ENCODE measurements around the gene TGFA. TPM values are rescaled to one million over a fixed set of nuclear protein-coding genes. Genes with fewer than 3 reads are reported as not detected.

The TGFA gene
- polyA plus RNA-seq, 4 donors = 0.55 to 19.4 (median 17.7) TPM

DNA sequence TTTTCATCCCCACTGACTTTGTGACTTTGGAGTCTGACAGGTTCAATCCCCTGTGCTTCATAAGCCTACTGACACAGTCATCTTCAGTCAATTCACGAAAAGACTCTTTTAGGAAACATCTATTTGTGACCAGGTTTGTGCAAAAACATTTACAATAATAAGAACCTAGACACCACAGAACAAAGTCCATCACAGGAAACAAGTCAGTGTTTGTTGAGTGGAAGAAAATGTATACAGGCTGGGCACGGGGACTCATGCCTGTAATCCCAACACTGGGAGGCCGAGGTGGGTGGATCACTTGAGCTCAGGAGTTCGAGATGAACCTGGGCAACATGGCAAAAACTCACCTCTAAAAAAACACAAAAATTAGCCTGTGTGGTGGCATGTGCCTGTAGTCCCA is 49.7 kb downstream of the TGFA start:
- DNase-seq (ENCODE audit: low read depth in 4 of 4, low spot score in 3 of 4) = no peak

DNA sequence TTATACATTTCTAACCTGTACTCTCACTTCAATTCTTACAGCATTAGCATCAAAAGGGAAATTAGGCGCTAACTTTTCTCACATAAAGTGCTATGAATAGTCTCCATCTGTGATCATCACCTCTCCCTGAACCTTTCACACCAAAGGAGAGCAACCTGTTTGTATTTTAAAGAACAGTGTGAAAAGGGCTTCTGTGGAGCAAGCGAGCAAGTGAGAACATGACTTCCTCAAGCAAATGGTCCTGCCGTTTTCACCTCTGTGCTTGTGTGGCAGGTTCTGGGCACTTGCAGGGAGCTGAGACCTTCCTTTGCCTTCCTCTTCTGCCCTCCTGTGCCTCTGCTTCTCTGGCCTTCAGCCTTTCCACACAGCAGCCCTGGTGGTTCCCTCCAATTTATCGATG is 51.9 kb downstream of the TGFA start:
- no peak for DNase-seq (ENCODE audit: low read depth in 4 of 4, low spot score in 3 of 4)

GRCh38 chr2:70501215-70501614 is 52.4 kb downstream of the TGFA start:
- DNase-seq (ENCODE audit: low read depth in 4 of 4, low spot score in 3 of 4) = no peak

- DNase-seq (ENCODE audit: low read depth in 4 of 4, low spot score in 3 of 4) = no peak
These were observed 54.4 kb downstream of the TGFA start for GRCh38 chr2:70499253-70499652.

DNA sequence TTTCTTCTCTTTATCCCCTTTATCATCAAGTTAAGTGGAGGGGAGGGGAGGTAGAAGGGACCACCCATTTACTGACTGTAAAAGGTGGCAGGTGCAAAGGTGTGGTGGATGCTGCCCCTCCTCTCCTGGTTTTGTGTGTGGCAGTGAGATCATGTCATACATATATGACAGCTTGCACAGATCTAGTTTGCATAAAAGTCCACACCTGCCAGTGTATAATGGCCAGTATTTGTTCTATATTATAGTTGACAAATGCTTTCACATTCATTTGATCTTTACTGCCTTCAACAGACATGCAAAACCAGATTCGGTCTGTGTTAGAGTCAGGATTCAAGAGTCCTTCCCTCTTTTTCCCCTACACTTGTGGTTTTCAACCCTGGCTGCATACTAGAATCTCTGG is 55.1 kb downstream of the TGFA start:
- no peak for DNase-seq (ENCODE audit: low read depth in 4 of 4, low spot score in 3 of 4)

DNA sequence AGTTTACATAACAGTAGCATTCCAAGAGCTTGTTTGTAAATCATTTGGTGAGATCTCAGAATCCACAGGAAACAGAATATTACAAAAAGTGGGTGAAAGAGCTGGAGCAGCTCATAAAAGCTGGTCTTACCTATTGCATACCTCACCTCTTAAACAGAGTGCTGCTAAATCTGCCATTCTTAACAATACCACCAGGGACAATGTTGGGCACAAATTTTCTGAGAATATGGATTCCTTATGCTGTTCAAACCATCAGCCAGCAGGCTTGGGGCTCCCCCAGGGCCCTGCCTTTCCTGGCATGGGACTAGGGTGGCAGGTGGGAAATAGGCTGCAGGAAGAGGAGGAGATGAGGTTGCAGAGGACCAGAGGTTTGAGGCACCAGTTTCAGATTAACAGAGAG is 55.6 kb downstream of the TGFA start:
- no peak for DNase-seq (ENCODE audit: low read depth in 4 of 4, low spot score in 3 of 4)

GRCh38 chr2:70496819-70497218 is 56.8 kb downstream of the TGFA start:
- no peak for DNase-seq (ENCODE audit: low read depth in 4 of 4, low spot score in 3 of 4)

- DNase-seq (ENCODE audit: low read depth in 4 of 4, low spot score in 3 of 4) = no peak
These were observed 59.2 kb downstream of the TGFA start for GRCh38 chr2:70494293-70494886.

DNA sequence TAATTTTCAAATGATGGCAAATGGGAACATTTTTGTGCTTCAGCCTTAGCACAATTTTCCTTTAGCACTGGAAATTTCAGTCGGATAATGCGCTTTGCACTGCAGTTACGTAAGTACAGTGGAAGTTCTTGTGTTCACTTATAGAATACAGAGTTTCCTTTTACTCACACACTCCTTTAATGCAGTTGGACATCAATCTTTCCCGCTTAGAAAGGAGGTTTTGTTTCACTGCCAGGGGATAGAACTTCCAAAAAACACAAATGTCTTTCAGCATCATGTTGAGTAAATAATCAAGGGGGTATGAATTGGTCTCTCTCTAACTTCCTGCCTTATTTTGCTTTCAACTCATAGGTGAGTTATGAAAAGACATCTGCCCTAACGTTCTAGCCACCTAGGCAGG is 63.2 kb downstream of the TGFA start:
- DNase-seq (ENCODE audit: low read depth in 4 of 4, low spot score in 3 of 4) = no peak

DNA sequence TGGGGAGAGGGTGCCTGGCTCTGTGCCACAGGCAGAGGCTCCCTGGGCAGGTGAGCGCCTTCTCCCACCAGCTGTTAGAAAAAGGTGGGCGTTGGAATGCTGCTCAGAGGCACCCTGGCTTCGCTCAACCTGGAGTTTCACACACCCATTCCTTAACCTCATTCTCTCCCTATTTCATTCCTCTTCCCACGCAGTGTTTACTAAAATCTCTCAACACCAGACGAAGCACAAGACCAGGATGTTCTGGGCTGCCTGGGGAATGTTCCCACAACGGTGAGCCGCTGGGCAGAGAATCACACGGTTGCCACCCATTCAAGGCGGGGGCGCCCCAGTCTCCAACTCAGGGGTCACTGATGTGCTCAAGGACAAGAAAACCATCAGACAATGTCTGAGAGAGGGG is 64.5 kb downstream of the TGFA start:
- no peak for DNase-seq (ENCODE audit: low read depth in 4 of 4, low spot score in 3 of 4)

DNA sequence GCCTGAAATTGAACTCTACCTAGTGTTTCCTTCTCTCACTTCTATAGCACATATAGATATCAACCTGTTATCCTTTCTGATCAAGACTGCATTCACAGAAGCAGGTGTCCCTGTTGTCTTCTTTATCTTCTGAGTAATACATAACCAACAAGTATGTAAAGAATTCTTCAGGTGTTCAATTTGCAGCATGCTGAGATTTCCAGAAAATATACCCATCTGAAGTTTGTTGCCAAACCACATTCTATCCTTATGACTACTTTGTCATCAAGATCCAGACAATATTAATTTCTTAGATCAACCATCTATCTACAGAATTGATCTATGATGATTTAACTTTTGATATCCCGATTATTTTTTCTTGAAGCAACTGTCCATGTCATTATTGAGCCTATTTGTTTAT is 69.5 kb downstream of the TGFA start:
- DNase-seq (ENCODE audit: low read depth in 4 of 4, low spot score in 3 of 4) = no peak

- DNase-seq (ENCODE audit: low read depth in 4 of 4, low spot score in 3 of 4) = no peak
These were observed 71.2 kb downstream of the TGFA start for GRCh38 chr2:70482401-70482800.

- DNase-seq (ENCODE audit: low read depth in 4 of 4, low spot score in 3 of 4) = no peak
These were observed 73.2 kb downstream of the TGFA start for GRCh38 chr2:70480468-70480867.

DNA sequence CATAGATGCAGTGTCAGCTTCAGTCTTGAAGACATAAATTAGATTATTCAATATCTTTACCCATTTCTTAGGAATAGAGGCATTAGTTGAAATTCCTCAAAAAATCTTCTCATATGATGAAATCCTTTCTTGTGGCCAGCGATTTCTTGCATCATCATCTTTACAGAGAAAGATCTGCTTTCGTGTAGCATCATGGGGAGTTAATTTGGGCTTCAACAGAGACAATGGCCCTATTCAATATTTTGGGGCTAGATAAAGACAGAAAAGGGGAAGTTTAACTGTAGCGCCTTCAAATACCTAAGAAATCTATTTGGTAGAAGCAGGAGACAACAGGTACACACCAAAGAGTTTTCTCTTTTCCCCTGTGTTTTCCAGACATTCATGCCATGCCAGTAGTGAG is 73.8 kb downstream of the TGFA start:
- no peak for DNase-seq (ENCODE audit: low read depth in 4 of 4, low spot score in 3 of 4)

DNA sequence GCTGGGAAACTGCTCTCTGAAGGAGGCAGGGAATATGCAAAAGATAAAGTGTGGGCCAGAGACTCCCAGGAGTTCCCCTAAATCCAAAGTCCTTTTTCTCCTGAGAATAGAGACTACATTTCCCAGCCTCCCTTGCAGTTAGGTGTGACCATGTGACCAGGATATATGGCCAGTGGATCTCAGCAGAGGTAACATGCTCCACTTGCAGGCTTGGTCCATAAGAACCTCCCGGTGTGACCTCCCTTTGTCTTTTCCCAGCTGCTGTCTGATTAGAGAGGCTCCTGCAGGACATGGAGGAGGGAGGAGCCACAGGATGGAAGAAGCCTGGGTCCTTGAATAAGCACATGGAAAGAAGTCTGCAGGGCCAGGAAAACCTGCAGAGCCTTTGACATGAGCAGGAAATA is 76.2 kb downstream of the TGFA start:
- peak in 1 of 4 donors; percentile 10 for DNase-seq (ENCODE audit: low read depth in 4 of 4, low spot score in 3 of 4)

- no peak for DNase-seq (ENCODE audit: low read depth in 4 of 4, low spot score in 3 of 4)
These were observed 78.4 kb downstream of the TGFA start for GRCh38 chr2:70475266-70475665.

- DNase-seq (ENCODE audit: low read depth in 4 of 4, low spot score in 3 of 4) = no peak
These were observed 79.3 kb downstream of the TGFA start for GRCh38 chr2:70474256-70474848.

- DNase-seq (ENCODE audit: low read depth in 4 of 4, low spot score in 3 of 4) = no peak
These were observed 80.4 kb downstream of the TGFA start for GRCh38 chr2:70473101-70473722.

DNA sequence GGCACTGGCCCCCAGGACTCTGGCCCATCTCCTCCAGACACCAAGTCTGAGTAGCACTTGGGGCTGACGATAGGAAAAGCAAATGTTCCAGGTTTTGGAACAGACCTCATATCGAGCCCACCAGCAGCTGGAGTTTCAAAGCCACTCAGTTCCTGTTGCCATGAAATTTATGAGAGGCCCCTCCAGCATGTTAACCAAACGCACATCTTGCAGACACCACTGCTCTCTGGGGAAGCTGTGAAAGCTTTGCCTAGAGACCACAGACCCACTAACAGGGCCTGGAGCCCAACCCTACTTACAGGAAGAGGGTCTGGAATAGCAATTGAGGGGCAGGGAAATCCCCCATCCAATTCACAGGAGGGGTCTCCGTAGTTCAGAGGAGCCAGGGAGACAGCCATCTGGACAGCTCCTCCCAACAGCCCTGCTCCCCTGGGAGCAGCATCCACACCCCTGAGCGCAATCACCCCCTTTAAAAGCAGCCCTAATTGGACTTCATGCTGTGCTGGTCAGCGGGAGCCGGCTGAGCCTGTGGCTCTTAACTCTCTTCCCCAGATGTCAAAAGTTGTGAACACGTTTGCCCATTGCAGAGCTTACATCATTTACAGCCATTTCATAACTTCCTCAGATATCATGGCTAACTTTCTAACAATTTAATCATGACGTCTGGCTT is 81.3 kb downstream of the TGFA start:
- no peak for DNase-seq (ENCODE audit: low read depth in 4 of 4, low spot score in 3 of 4)

- DNase-seq (ENCODE audit: low read depth in 4 of 4, low spot score in 3 of 4) = no peak
These were observed 82.5 kb downstream of the TGFA start for GRCh38 chr2:70471129-70471528.

GRCh38 chr2:70469961-70470360 is 83.7 kb downstream of the TGFA start:
- DNase-seq (ENCODE audit: low read depth in 4 of 4, low spot score in 3 of 4) = no peak

GRCh38 chr2:70469435-70469834 is 84.2 kb downstream of the TGFA start:
- no peak for DNase-seq (ENCODE audit: low read depth in 4 of 4, low spot score in 3 of 4)
